ENCODE data around the gene APRT. TPM values are rescaled to one million over a fixed set of nuclear protein-coding genes. Genes with fewer than 3 reads are reported as not detected.

Gene APRT
- total and polyA plus RNA-seq, 2 of the 4 experiments (the other 2 are of a cell fraction): 40.5 to 157 TPM

DNA sequence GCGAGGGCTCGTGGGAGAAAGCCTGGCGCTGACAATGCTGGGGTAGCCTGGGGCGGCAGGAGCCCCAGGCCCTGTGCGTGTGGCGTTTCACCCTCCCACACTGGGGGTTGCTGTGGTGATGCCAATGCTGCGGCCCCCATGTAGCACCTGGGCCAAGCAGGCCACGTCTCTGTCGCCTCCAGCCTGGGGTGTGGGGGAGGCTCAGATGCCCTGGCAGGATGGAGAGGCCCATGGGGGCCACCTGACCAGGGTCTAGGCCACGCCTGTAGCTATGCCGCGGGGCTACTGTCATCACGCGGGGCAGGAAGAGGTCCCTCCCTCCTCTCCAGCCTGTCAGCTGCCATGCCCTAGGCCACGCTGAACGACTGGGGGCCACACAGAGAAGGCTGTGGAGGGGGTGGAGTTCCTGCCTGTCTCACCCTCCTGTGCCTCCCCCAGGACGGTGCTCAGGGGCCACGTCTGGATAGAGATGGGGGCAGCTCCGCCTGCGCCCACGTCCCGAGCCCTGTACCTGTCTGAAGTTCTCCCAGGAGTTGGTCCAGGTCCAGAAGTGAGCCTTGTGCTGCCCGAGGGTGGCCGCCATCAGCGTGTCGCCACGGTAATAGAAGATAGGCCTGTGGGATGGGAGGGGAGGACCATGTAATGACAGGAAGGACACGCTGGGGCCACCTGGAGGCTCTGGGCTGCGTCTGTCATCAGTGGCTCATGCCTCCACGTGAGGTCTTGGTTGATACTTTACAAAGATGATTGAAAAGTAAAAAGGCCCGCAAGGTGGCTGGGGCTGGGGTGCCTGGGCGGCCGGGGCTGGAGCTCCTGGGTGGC lies 12.7 kb upstream of the APRT start:
- Histone ChIP-seq H2BK15ac (ENCODE audit: low read depth, low read length) (no peak overlapping the region), H4K8ac (ENCODE audit: low read depth in 2 of 2, low read length in 2 of 2) (no peak overlapping the region), H2BK5ac (ENCODE audit: low read depth, low read length, poor library complexity, severe bottlenecking) (no peak overlapping the region), H2BK120ac (ENCODE audit: low read depth, low read length) (no peak overlapping the region), H3K9ac (ENCODE audit: low read depth, low read length) (no peak overlapping the region), H2AK9ac (replicated peaks; ENCODE audit: low read depth, low read length, poor library complexity) (no peak overlapping the region), H2AK5ac (ENCODE audit: low read depth, low read length) (no peak overlapping the region), H3K79me1 (ENCODE audit: low read depth in 1 of 2, low read length in 2 of 2) (no peaks in the 10 kb centered on the region), H3K4me1 (ENCODE audit: control insufficient read depth, insufficient read depth, low read length) (no peaks in the 10 kb centered on the region), H3K18ac (ENCODE audit: low read depth, low read length) (no peak overlapping the region), H2BK20ac (ENCODE audit: low read depth, low read length) (no peak overlapping the region), H3K4me3 (ENCODE audit: insufficient read depth, low read depth, low read length) (no peak overlapping the region), H3K36me3 (ENCODE audit: control insufficient read depth, insufficient read depth, low read length) (peaks cover 29% of the 10 kb centered on the region), H3K9me1 (ENCODE audit: insufficient read depth, low read length) (no peaks in the 10 kb centered on the region), H3K9me3 (ENCODE audit: control insufficient read depth, insufficient read depth, low read length) (no peaks in the 10 kb centered on the region), H3K23ac (ENCODE audit: low read depth, low read length) (no peak overlapping the region), H4K91ac (ENCODE audit: insufficient read depth, low read depth, low read length) (no peak overlapping the region), H2AFZ (replicated peaks; ENCODE audit: low read length, poor library complexity) (no peak overlapping the region), H4K20me1 (ENCODE audit: insufficient read depth, low read length) (peaks cover 4% of the 10 kb centered on the region; the same call in 1 of the 2 replicates), H3K4ac (ENCODE audit: low read depth, low read length) (no peak overlapping the region), H3K27me3 (ENCODE audit: control insufficient read depth, insufficient read depth, low read length) (no peaks in the 10 kb centered on the region), H4K5ac (ENCODE audit: low read depth, low read length) (no peak overlapping the region), H3K56ac (ENCODE audit: extremely low read depth, insufficient read depth, low read length) (no peak overlapping the region), H3K14ac (replicated peaks; ENCODE audit: low read depth, low read length) (no peak overlapping the region), H3K27ac (ENCODE audit: insufficient read depth, low read length) (no peak overlapping the region), H3K4me2 (ENCODE audit: low read depth, low read length) (no peak overlapping the region)
- dilution Hi-C loops (cut with HindIII; ENCODE audit: low sequenced_read_pairs, unreplicated experiment) (no loop called here), intact Hi-C loops (cut with micrococcal nuclease) (no loop called here), in situ Hi-C loops (cut with MboI; ENCODE audit: low sequenced_read_pairs) (no loop called here)
- no peak for ATAC-seq (ENCODE audit: low read depth)
- no peak for DNase-seq
- 80% methylated on average over 7 of the region's 33 CpGs; no CpG with 5 or more reads in 1 of the 2 experiments for WGBS, 2 experiments (ENCODE audit: extremely low coverage in 2 of 2, insufficient read length in 1 of 2)
- no TSS peak for BruUV-seq (replicated peaks)
- POLR2A ChIA-PET (ENCODE audit: unreplicated experiment): no interaction called here
- CTCF ChIA-PET: no interaction called here
- TF ChIP-seq CEBPB (IDR thresholded peaks at IDR 0.05; ENCODE audit: low read depth, low read length): no peak
- no peak for TF ChIP-seq MAFK (IDR thresholded peaks at IDR 0.05; ENCODE audit: low read depth, low read length)
- TF ChIP-seq RCOR1 (IDR thresholded peaks at IDR 0.05; ENCODE audit: insufficient replicate concordance, low read length): no peak
- TF ChIP-seq RFX5 (IDR thresholded peaks at IDR 0.05; ENCODE audit: low read depth, low read length): no peak
- TF ChIP-seq, protein P1, sequence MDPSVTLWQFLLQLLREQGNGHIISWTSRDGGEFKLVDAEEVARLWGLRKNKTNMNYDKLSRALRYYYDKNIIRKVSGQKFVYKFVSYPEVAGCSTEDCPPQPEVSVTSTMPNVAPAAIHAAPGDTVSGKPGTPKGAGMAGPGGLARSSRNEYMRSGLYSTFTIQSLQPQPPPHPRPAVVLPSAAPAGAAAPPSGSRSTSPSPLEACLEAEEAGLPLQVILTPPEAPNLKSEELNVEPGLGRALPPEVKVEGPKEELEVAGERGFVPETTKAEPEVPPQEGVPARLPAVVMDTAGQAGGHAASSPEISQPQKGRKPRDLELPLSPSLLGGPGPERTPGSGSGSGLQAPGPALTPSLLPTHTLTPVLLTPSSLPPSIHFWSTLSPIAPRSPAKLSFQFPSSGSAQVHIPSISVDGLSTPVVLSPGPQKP (IDR thresholded peaks at IDR 0.05; ENCODE audit: borderline replicate concordance, low read depth, low read length): no peak
- no peak for TF ChIP-seq MXI1 (IDR thresholded peaks at IDR 0.05; ENCODE audit: borderline replicate concordance, low read depth, low read length)
- no peak for TF ChIP-seq FOS (IDR thresholded peaks at IDR 0.05; ENCODE audit: low read depth, low read length)
- TF ChIP-seq, protein P2, sequence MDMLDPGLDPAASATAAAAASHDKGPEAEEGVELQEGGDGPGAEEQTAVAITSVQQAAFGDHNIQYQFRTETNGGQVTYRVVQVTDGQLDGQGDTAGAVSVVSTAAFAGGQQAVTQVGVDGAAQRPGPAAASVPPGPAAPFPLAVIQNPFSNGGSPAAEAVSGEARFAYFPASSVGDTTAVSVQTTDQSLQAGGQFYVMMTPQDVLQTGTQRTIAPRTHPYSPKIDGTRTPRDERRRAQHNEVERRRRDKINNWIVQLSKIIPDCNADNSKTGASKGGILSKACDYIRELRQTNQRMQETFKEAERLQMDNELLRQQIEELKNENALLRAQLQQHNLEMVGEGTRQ (IDR thresholded peaks at IDR 0.05; ENCODE audit: low read depth, low read length): no peak
- TF ChIP-seq RAD21 (IDR thresholded peaks at IDR 0.05; ENCODE audit: low read length): no peak
- no peak for TF ChIP-seq POLR2A (IDR thresholded peaks at IDR 0.05; ENCODE audit: low read depth, low read length)
- TF ChIP-seq BHLHE40 (IDR thresholded peaks at IDR 0.05; ENCODE audit: low read depth, low read length): no peak
- no peak for TF ChIP-seq SMC3 (IDR thresholded peaks at IDR 0.05; ENCODE audit: low read depth, low read length)
- no peak for TF ChIP-seq CHD1 (IDR thresholded peaks at IDR 0.05; ENCODE audit: low read depth, low read length)
- TF ChIP-seq MAZ (IDR thresholded peaks at IDR 0.05; ENCODE audit: borderline replicate concordance, low read depth, low read length): no peak
- no peak for TF ChIP-seq NFE2L2 (IDR thresholded peaks at IDR 0.05; ENCODE audit: low read depth, low read length)

All from IMR-90 (cell line).